ENCODE measurements around the gene USP3. TPM values are rescaled to one million over a fixed set of nuclear protein-coding genes. Genes with fewer than 3 reads are reported as not detected.

USP3 gene
- total and polyA plus RNA-seq, 2 of the 13 experiments (the other 11 are each of a cell fraction or from before 2014, with no cell fraction given): 14.3 to 61.2 TPM

DNA sequence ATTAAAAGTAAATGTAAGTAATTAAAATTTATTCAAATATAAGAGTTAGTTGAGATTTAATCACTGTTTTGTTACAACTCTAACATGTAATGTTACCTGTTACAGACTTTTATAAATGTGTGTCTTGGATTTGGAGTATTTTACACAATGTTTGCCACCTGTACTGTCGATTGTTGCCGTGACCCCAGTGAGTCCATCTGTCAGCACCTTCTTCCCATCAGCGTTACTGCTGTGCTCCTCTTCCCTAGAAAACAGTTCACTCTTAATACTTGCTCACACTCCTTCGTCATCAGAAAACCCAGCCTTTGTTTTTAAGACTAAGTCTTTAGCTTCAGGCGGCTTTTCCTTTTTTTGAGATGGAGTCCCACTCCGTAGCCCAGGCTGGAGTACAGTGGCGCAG, 52.3 kb downstream of the USP3 start:
- DNase-seq (ENCODE audit: low spot score) (no peak), FAIRE-seq (no peak), ATAC-seq (no peak)
- BruUV-seq (replicated peaks): no TSS peak
- peaks cover 13 to 42% of the 10 kb centered on the region in 2 experiments for H3K36me3 ChIP-seq (replicated peaks in 1 of 2; ENCODE audit: control insufficient read depth in 1 of 2, insufficient read depth in 2 of 2, low read length in 2 of 2)
- TF ChIP-seq RORA (CRISPR knock-in tag; IDR thresholded peaks at IDR 0.05) (no peak), SMAD9 (CRISPR knock-in tag; IDR thresholded peaks at IDR 0.05) (no peak), ZNF557 (CRISPR knock-in tag; IDR thresholded peaks at IDR 0.05) (no peak), ZC3H13 (CRISPR knock-in tag; IDR thresholded peaks at IDR 0.05) (no peak), ZNF24 (IDR thresholded peaks at IDR 0.05) (no peak), ZNF317 (CRISPR knock-in tag; IDR thresholded peaks at IDR 0.05) (no peak), ZBTB3 (CRISPR knock-in tag; IDR thresholded peaks at IDR 0.05; ENCODE audit: borderline replicate concordance, low read depth) (no peak), ZNF496 (CRISPR knock-in tag; IDR thresholded peaks at IDR 0.05; ENCODE audit: insufficient replicate concordance) (no peak), IKZF1 (IDR thresholded peaks at IDR 0.05) (no peak), CREB1 (IDR thresholded peaks at IDR 0.05) (no peak), CREB1 (CRISPR knock-in tag; IDR thresholded peaks at IDR 0.05) (no peak), ZMAT3 (CRISPR knock-in tag; conservative IDR thresholded peaks at IDR 0.05) (no peak), FOXJ3 (CRISPR knock-in tag; IDR thresholded peaks at IDR 0.05; ENCODE audit: borderline replicate concordance) (no peak), ZNF546 (CRISPR knock-in tag; conservative IDR thresholded peaks at IDR 0.05) (no peak), HNRNPL (IDR thresholded peaks at IDR 0.05; ENCODE audit: low read depth, low read length) (no peak)
- TF ChIP-seq, protein P1, sequence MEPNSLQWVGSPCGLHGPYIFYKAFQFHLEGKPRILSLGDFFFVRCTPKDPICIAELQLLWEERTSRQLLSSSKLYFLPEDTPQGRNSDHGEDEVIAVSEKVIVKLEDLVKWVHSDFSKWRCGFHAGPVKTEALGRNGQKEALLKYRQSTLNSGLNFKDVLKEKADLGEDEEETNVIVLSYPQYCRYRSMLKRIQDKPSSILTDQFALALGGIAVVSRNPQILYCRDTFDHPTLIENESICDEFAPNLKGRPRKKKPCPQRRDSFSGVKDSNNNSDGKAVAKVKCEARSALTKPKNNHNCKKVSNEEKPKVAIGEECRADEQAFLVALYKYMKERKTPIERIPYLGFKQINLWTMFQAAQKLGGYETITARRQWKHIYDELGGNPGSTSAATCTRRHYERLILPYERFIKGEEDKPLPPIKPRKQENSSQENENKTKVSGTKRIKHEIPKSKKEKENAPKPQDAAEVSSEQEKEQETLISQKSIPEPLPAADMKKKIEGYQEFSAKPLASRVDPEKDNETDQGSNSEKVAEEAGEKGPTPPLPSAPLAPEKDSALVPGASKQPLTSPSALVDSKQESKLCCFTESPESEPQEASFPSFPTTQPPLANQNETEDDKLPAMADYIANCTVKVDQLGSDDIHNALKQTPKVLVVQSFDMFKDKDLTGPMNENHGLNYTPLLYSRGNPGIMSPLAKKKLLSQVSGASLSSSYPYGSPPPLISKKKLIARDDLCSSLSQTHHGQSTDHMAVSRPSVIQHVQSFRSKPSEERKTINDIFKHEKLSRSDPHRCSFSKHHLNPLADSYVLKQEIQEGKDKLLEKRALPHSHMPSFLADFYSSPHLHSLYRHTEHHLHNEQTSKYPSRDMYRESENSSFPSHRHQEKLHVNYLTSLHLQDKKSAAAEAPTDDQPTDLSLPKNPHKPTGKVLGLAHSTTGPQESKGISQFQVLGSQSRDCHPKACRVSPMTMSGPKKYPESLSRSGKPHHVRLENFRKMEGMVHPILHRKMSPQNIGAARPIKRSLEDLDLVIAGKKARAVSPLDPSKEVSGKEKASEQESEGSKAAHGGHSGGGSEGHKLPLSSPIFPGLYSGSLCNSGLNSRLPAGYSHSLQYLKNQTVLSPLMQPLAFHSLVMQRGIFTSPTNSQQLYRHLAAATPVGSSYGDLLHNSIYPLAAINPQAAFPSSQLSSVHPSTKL (CRISPR knock-in tag; IDR thresholded peaks at IDR 0.05): no peak
- TF ChIP-seq, protein P2, sequence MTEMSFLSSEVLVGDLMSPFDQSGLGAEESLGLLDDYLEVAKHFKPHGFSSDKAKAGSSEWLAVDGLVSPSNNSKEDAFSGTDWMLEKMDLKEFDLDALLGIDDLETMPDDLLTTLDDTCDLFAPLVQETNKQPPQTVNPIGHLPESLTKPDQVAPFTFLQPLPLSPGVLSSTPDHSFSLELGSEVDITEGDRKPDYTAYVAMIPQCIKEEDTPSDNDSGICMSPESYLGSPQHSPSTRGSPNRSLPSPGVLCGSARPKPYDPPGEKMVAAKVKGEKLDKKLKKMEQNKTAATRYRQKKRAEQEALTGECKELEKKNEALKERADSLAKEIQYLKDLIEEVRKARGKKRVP (CRISPR knock-in tag; IDR thresholded peaks at IDR 0.05): no peak
- TF ChIP-seq, protein P3, sequence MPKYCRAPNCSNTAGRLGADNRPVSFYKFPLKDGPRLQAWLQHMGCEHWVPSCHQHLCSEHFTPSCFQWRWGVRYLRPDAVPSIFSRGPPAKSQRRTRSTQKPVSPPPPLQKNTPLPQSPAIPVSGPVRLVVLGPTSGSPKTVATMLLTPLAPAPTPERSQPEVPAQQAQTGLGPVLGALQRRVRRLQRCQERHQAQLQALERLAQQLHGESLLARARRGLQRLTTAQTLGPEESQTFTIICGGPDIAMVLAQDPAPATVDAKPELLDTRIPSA (CRISPR knock-in tag; IDR thresholded peaks at IDR 0.05; ENCODE audit: borderline replicate concordance): no peak
- intact Hi-C loops (cut with micrococcal nuclease; ENCODE audit: unreplicated experiment): no loop called here
- ChIA-PET POLR2A (no interaction called here), CTCF (ENCODE audit: low intra/inter-chr PET ratio, low total read pairs) (no interaction called here)
- peaks cover 7% of the 10 kb centered on the region for H3K79me2 ChIP-seq (ENCODE audit: insufficient read depth, low read length)
- H4K20me1 ChIP-seq (ENCODE audit: insufficient read depth, low read length): no peaks in the 10 kb centered on the region
- H3K27me3 ChIP-seq (ENCODE audit: control insufficient read depth in 1 of 2, insufficient read depth in 2 of 2, low read length in 2 of 2): no peaks in the 10 kb centered on the region
- H3K27ac ChIP-seq (ENCODE audit: extremely low read length, insufficient read depth, low read length): no peak overlapping the region
- no peak overlapping the region for H3K4me2 ChIP-seq (ENCODE audit: low read depth, low read length)
- H3K9ac ChIP-seq (ENCODE audit: insufficient read depth, low read depth, low read length): no peak overlapping the region
- no peak overlapping the region for H3K4me3 ChIP-seq (replicated peaks in 1 of 3; ENCODE audit: insufficient read depth in 1 of 3, low read depth in 2 of 3, low read length in 3 of 3)
- in situ Hi-C loops (cut with HindIII; ENCODE audit: extremely low pct_ligation_motif_present, low pct_unique_long_range_greater_than_20kb): loop anchor here (25.0 kb wide), 1 partner anchor 269 kb away; the partner anchor contains the start of gene APH1B
- H3K4me1 ChIP-seq (ENCODE audit: insufficient read depth, low read length): no peaks in the 10 kb centered on the region
- 97% methylated on average over 7 of the region's 7 CpGs for WGBS (ENCODE audit: low lambda C conversion rate)
- H2AFZ ChIP-seq (ENCODE audit: low read length): no peak overlapping the region
- H3K9me3 ChIP-seq (ENCODE audit: low read length): no peaks in the 10 kb centered on the region

All from HepG2 (cell line).